Measurements from ENCODE around the gene OTOP1. TPM values are rescaled to one million over a fixed set of nuclear protein-coding genes. Genes with fewer than 3 reads are reported as not detected.
"Not testable (repeated sequence)": the region's sequence is repeated elsewhere in the genome, so short reads cannot be mapped to it uniquely, and the experiment has no call there.

OTOP1 gene
- total RNA-seq, 3 donors from 2014 or later: not detected

- peaks cover 13% of the 10 kb centered on the region for H3K27me3 Mint-ChIP-seq (ENCODE audit: low read depth)
- not testable (repeated sequence) for H3K36me3 Mint-ChIP-seq (ENCODE audit: insufficient read depth); H3K4me1 Mint-ChIP-seq (ENCODE audit: low read depth); DNase-seq; H3K9me3 Mint-ChIP-seq; H3K4me3 Mint-ChIP-seq; ATAC-seq
Observed at GRCh38 chr4:4160956-4161665, 65.6 kb downstream of the OTOP1 start.

GRCh38 chr4:4145622-4146021 is 81.1 kb downstream of the OTOP1 start:
- not testable (repeated sequence) for ATAC-seq; H3K9me3 Mint-ChIP-seq; H3K4me1 Mint-ChIP-seq (ENCODE audit: low read depth); H3K4me3 Mint-ChIP-seq; H3K36me3 Mint-ChIP-seq (ENCODE audit: insufficient read depth)
- peaks cover 52% of the 10 kb centered on the region for H3K27me3 Mint-ChIP-seq (ENCODE audit: low read depth)
- DNase-seq: peak; percentile 17

GRCh38 chr4:4143376-4143775 is 83.4 kb downstream of the OTOP1 start:
- not testable (repeated sequence) for H3K36me3 Mint-ChIP-seq (ENCODE audit: insufficient read depth); H3K4me1 Mint-ChIP-seq (ENCODE audit: low read depth); DNase-seq; H3K9me3 Mint-ChIP-seq; ATAC-seq; H3K4me3 Mint-ChIP-seq
- peaks cover 49% of the 10 kb centered on the region for H3K27me3 Mint-ChIP-seq (ENCODE audit: low read depth)

- H3K36me3 Mint-ChIP-seq (ENCODE audit: insufficient read depth); H3K9me3 Mint-ChIP-seq; DNase-seq; H3K4me1 Mint-ChIP-seq (ENCODE audit: low read depth); ATAC-seq; H3K4me3 Mint-ChIP-seq: not testable (repeated sequence)
- H3K27me3 Mint-ChIP-seq (ENCODE audit: low read depth): peaks cover 45% of the 10 kb centered on the region
Observed at GRCh38 chr4:4142679-4143078, 84.0 kb downstream of the OTOP1 start.

- not testable (repeated sequence) for H3K9me3 Mint-ChIP-seq; H3K36me3 Mint-ChIP-seq (ENCODE audit: insufficient read depth); H3K4me3 Mint-ChIP-seq; H3K4me1 Mint-ChIP-seq (ENCODE audit: low read depth); ATAC-seq; DNase-seq
- peaks cover 38% of the 10 kb centered on the region for H3K27me3 Mint-ChIP-seq (ENCODE audit: low read depth)
Observed at GRCh38 chr4:4141186-4141585, 85.5 kb downstream of the OTOP1 start.

Other genes starting within 250 kb of the OTOP1 start
- gene TMEM128, start 21.3 kb upstream of the OTOP1 start, total RNA-seq: 10 to 100 TPM; 17.4 to 29.9 (median 28.8) TPM
- 100 to 1,000 TPM; 114 to 129 (median 118) TPM for gene LYAR, start 63.2 kb upstream of the OTOP1 start, total RNA-seq
- 1 to 10 TPM; 4.5 to 6.9 (median 6.2) TPM for gene ZBTB49, start 63.3 kb upstream of the OTOP1 start, total RNA-seq
- 1 to 10 TPM; 1.2 to 3.5 (median 1.9) TPM for gene NSG1, start 160.2 kb upstream of the OTOP1 start, total RNA-seq